Calu3 (cell line): ENCODE data around the gene TTC33. TPM values are rescaled to one million over a fixed set of nuclear protein-coding genes. Genes with fewer than 3 reads are reported as not detected.

Experiments
- BruUV-seq: library from RNA; stranded (reverse); fragments of 400-500 nt; replicated peaks from 2 replicates; lab custom pipeline; 2021; lab: Mats Ljungman, UMichigan
- CTCF ChIA-PET: fragments of 300-600 bp; sonication (Branson Sonifier 250); formaldehyde crosslinking; loops from one replicate; lab custom pipeline; 2022; ENCODE audit warnings: antibody characterized with exemption; lab: Charles Lee
- DNase-seq: peaks from one replicate; pipeline ENCODE4 v3.0.0; 2022
- H3K27ac Mint-ChIP-seq: one replicate; pipeline ENCODE4 v1.8.0; 2022; ENCODE audit warnings: mixed read lengths; ENCODE audit not compliant: unreplicated experiment
- H3K27me3 Mint-ChIP-seq: one replicate; pipeline ENCODE4 v1.8.0; 2022; ENCODE audit warnings: mixed read lengths; ENCODE audit not compliant: unreplicated experiment
- H3K36me3 Mint-ChIP-seq: one replicate; pipeline ENCODE4 v1.8.0; 2022; ENCODE audit warnings: mild to moderate bottlenecking, moderate library complexity, mixed read lengths; ENCODE audit not compliant: insufficient read depth, unreplicated experiment
- H3K4me1 Mint-ChIP-seq: one replicate; pipeline ENCODE4 v1.8.0; 2022; ENCODE audit warnings: mild to moderate bottlenecking, low read depth, mixed read lengths; ENCODE audit not compliant: unreplicated experiment
- H3K4me3 Mint-ChIP-seq: one replicate; pipeline ENCODE4 v1.8.0; 2022; ENCODE audit warnings: mild to moderate bottlenecking, low read depth, moderate library complexity, mixed read lengths; ENCODE audit not compliant: unreplicated experiment
- H3K9me3 Mint-ChIP-seq: one replicate; pipeline ENCODE4 v1.8.0; 2022; ENCODE audit warnings: low read depth, mixed read lengths; ENCODE audit not compliant: unreplicated experiment
- CTCF ChIP-seq: fragments of 200-600 bp; IDR thresholded peaks from one replicate; pipeline ENCODE4 v1.8.0; 2022; ENCODE audit warnings: antibody characterized with exemption; ENCODE audit not compliant: unreplicated experiment
- intact Hi-C: fragments of 100-400 bp; cut with micrococcal nuclease; formaldehyde crosslinking; loops from one replicate; pipeline ENCODE4 v1.10.0; 2022; ENCODE audit not compliant: unreplicated experiment
- total RNA-seq: library from RNA; stranded (reverse); gene quantifications from 2 replicates; pipeline ENCODE4 v1.2.3, GENCODE V29; 2022

The TTC33 gene
- total RNA-seq, 1 experiment from 2014 or later = 11.3 TPM

- no peak for TF ChIP-seq CTCF
- H3K4me1 Mint-ChIP-seq = peaks cover 20% of the 10 kb centered on the region
- peak overlapping the region; percentile 83 for H3K27ac Mint-ChIP-seq
- H3K27me3 Mint-ChIP-seq = no peaks in the 10 kb centered on the region
- no TSS peak for BruUV-seq
- H3K4me3 Mint-ChIP-seq = peak overlapping the region; percentile 98
- H3K36me3 Mint-ChIP-seq = peaks cover 70% of the 10 kb centered on the region
- H3K9me3 Mint-ChIP-seq = no peaks in the 10 kb centered on the region
- DNase-seq = peak; percentile 65
- intact Hi-C loops = loop anchor here (2.0 to 10.0 kb wide), 2 partner anchors 174 to 656 kb away; no protein-coding TSS in a partner anchor
- CTCF ChIA-PET = no interaction called here
Observed at GRCh38 chr5:40680741-40681362, 74.9 kb downstream of the TTC33 start.

GRCh38 chr5:40679913-40680681 is 75.7 kb downstream of the TTC33 start, which contains the start of gene PTGER4:
PTGER4 (plus strand) TSS chr5:40679915; CDS start chr5:40680994, 1,079 bp downstream.
- no peak for TF ChIP-seq CTCF
- intact Hi-C loops = loop anchor here (2.0 to 10.0 kb wide), 4 partner anchors 127 to 655 kb away; no protein-coding TSS in a partner anchor
- H3K27ac Mint-ChIP-seq = peak within 1 kb of the TSS; percentile 83
- H3K27me3 Mint-ChIP-seq = no peaks in the 10 kb centered on the region
- H3K4me1 Mint-ChIP-seq = peaks cover 14% of the 10 kb centered on the region
- TSS peak; percentile 36 for BruUV-seq
- H3K9me3 Mint-ChIP-seq = no peaks in the 10 kb centered on the region
- peak; percentile 28 for DNase-seq
- H3K36me3 Mint-ChIP-seq = peaks cover 70% of the 10 kb centered on the region
- peak within 1 kb of the TSS; percentile 98 for H3K4me3 Mint-ChIP-seq
- CTCF ChIA-PET = interaction anchor here (0.6 to 1.4 kb wide), 4 partner anchors 11 to 750 kb away, joined by 3 to 5 read pairs (median 4); no protein-coding TSS in a partner anchor

GRCh38 chr5:40679148-40679912 is 76.4 kb downstream of the TTC33 start:
- intact Hi-C loops = loop anchor here (2.0 kb wide), 2 partner anchors 127 to 193 kb away; no protein-coding TSS in a partner anchor
- no peak for TF ChIP-seq CTCF
- H3K27ac Mint-ChIP-seq = peak overlapping the region; percentile 83
- CTCF ChIA-PET = interaction anchor here (0.6 to 1.4 kb wide), 5 partner anchors 10 to 749 kb away, joined by 3 to 5 read pairs (median 3); no protein-coding TSS in a partner anchor
- BruUV-seq = no TSS peak
- peaks cover 65% of the 10 kb centered on the region for H3K36me3 Mint-ChIP-seq
- peak; percentile 96 for DNase-seq
- H3K9me3 Mint-ChIP-seq = no peaks in the 10 kb centered on the region
- no peaks in the 10 kb centered on the region for H3K27me3 Mint-ChIP-seq
- H3K4me1 Mint-ChIP-seq = peaks cover 14% of the 10 kb centered on the region
- peak overlapping the region; percentile 98 for H3K4me3 Mint-ChIP-seq
